Esophagus muscularis mucosa (tissue), 4 donors: ENCODE data around the gene NWD2.

ENCODE experiments used
- EP300 ChIP-seq: sonication (generic); formaldehyde crosslinking; IDR thresholded peaks from one replicate; pipeline ENCODE4 v1.6.1; 2017; ENCODE audit warnings: antibody characterized with exemption
- POLR2A ChIP-seq: fragments of 450-650 bp; IDR thresholded peaks from one replicate; pipeline ENCODE4 v1.6.1; 2017; ENCODE audit warnings: antibody characterized with exemption, moderate library complexity, mild to moderate bottlenecking, low read depth
- POLR2AphosphoS5 ChIP-seq, 2 donors: sonication (generic); formaldehyde crosslinking; IDR thresholded peaks; one replicate each; pipeline ENCODE4 v1.6.1; 2017; ENCODE audit warnings: antibody characterized with exemption in 2 of 2
- TF ChIP-seq, protein P1 (sequence below), 3 experiments: fragments of 200-600 bp in 2 of 3; fragments of 450-650 bp in 1 of 3; sonication (generic) in 2 of 3; IDR thresholded peaks; one replicate each; pipeline ENCODE4 v1.5.1; 2017 to 2019; ENCODE audit warnings: antibody characterized with exemption in 3 of 3, mild to moderate bottlenecking in 2 of 3, moderate library complexity in 1 of 3

DNA sequence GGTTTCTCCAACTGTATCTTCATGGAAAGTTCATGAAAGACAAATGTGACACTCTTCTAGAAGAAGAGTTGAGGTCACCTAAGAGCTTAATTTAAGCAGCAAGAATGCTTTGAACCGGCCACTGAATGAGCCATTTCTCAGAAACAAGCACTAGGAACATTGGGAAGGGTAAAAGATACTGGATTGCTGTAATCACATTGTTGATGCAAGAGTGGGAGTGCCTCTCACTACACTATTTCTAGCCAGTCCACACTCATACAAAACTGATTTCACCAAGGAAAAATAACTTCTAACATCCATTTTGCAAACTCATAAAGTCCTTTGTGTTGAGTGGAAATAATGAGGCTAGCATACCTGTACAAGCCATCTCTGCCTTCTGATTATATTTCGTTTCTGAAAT lies 221.3 kb downstream of the NWD2 start:
- TF ChIP-seq, protein P1, sequence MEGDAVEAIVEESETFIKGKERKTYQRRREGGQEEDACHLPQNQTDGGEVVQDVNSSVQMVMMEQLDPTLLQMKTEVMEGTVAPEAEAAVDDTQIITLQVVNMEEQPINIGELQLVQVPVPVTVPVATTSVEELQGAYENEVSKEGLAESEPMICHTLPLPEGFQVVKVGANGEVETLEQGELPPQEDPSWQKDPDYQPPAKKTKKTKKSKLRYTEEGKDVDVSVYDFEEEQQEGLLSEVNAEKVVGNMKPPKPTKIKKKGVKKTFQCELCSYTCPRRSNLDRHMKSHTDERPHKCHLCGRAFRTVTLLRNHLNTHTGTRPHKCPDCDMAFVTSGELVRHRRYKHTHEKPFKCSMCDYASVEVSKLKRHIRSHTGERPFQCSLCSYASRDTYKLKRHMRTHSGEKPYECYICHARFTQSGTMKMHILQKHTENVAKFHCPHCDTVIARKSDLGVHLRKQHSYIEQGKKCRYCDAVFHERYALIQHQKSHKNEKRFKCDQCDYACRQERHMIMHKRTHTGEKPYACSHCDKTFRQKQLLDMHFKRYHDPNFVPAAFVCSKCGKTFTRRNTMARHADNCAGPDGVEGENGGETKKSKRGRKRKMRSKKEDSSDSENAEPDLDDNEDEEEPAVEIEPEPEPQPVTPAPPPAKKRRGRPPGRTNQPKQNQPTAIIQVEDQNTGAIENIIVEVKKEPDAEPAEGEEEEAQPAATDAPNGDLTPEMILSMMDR (IDR thresholded peaks at IDR 0.05): no peak
- no peak for TF ChIP-seq POLR2A
- no peak for TF ChIP-seq EP300
- TF ChIP-seq POLR2AphosphoS5 (IDR thresholded peaks at IDR 0.05): no peak
